IPS-20b (cell line): Measurements from ENCODE around the gene MST1.
"Not testable (repeated sequence)": the region's sequence is repeated elsewhere in the genome, so short reads cannot be mapped to it uniquely, and the experiment has no call there.

Experiments used
- H3K27ac ChIP-seq: one replicate; pipeline ENCODE4 v1.5.1; 2013; ENCODE audit warnings: low read length
- H3K27me3 ChIP-seq: 2 replicates; pipeline ENCODE4 v1.6.1; 2013; ENCODE audit warnings: mild to moderate bottlenecking, low read length, inconsistent platforms; ENCODE audit not compliant: insufficient read depth
- H3K36me3 ChIP-seq: 2 replicates; pipeline ENCODE4 v1.6.1; 2013; ENCODE audit warnings: low read depth, mild to moderate bottlenecking, inconsistent platforms, low read length, moderate library complexity; ENCODE audit not compliant: insufficient read depth
- H3K4me1 ChIP-seq: 2 replicates; pipeline ENCODE4 v1.6.1; 2013; ENCODE audit warnings: mild to moderate bottlenecking, control low read depth, inconsistent platforms, low read length, moderate library complexity; ENCODE audit not compliant: insufficient read depth
- H3K4me3 ChIP-seq: 2 replicates; pipeline ENCODE4 v1.5.1; 2013; ENCODE audit warnings: mild to moderate bottlenecking, low read length, inconsistent platforms
- H3K9ac ChIP-seq: 2 replicates; pipeline ENCODE4 v1.6.1; 2013; ENCODE audit warnings: low read depth, mild to moderate bottlenecking, inconsistent platforms, low read length, moderate library complexity
- H3K9me3 ChIP-seq: 2 replicates; pipeline ENCODE4 v1.6.1; 2013; ENCODE audit warnings: mild to moderate bottlenecking, low read depth, low read length, inconsistent platforms; ENCODE audit not compliant: insufficient read depth

The MST1 gene

DNA sequence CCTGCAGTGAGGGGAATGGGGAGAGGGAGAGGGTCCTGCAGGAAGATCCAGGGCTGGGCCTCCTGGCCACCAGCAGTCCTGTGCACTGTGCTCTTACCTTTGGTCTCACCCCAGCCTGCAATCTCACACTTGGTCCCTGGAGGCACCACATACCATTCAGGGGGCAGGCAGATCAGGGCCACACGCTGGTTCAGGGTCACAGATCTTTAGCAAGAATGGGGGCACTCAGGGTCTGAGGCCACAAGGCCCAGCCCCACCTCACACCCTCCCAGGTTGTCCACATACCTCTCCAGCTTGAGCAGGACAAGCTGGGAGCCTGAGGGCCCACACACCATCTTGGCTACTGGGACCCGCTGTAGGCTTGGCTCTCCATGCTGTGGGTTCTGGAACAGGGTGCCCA is 4.8 kb downstream of the MST1 start:
- H3K36me3 ChIP-seq: peaks cover 51% of the 10 kb centered on the region
- not testable (repeated sequence) for H3K27me3 ChIP-seq, H3K4me3 ChIP-seq, H3K27ac ChIP-seq, H3K9ac ChIP-seq, H3K9me3 ChIP-seq, H3K4me1 ChIP-seq

DNA sequence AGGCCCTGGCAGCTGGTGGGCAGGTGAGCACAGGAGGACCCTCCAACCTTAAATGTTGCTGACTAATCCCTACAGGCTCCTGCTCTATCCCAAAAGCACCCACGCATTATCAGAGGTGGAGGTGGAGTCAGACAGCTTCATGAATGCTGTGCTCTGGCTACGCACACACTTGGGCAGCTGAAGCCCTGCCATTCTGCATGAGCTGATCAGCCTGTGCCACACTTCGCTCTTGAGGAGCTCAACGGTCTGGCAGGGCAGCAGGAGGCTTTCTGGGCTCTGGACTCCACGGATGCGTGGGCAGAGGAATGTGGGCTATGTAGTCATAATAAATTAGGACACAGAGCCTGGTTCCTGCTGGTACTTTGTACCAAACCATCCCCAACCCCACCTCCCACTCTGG is 6.1 kb downstream of the MST1 start:
- Histone ChIP-seq H3K4me3 (no peak overlapping the region), H3K9me3 (no peaks in the 10 kb centered on the region), H3K4me1 (no peaks in the 10 kb centered on the region), H3K27me3 (no peaks in the 10 kb centered on the region), H3K9ac (no peak overlapping the region), H3K36me3 (peaks cover 64% of the 10 kb centered on the region), H3K27ac (no peak overlapping the region)

DNA sequence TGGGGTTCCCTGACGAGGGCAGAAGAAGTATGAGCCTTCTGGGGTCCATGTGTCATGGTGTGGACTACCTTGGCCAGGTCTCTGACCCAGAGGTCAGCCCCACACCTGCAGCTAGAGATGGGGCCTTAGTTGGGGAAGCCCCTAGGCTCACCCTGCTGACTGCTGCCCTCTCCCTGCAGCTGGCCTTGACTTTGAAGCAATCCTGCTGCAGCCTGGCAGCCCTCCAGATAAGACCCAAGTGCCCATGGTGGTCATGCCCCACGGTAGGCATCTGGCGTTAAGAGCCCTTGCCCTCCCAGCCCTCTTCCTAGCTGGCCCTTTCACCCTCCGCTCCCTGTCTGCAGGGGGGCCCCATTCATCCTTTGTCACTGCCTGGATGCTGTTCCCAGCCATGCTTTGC is 7.7 kb downstream of the MST1 start:
- Histone ChIP-seq H3K9me3 (no peaks in the 10 kb centered on the region), H3K27ac (no peak overlapping the region), H3K9ac (no peak overlapping the region), H3K36me3 (peaks cover 80% of the 10 kb centered on the region), H3K4me3 (no peak overlapping the region), H3K27me3 (no peaks in the 10 kb centered on the region), H3K4me1 (no peaks in the 10 kb centered on the region)

- H3K27me3 ChIP-seq: no peaks in the 10 kb centered on the region
- no peak overlapping the region for H3K9ac ChIP-seq
- no peaks in the 10 kb centered on the region for H3K9me3 ChIP-seq
- no peak overlapping the region for H3K27ac ChIP-seq
- H3K4me3 ChIP-seq: no peak overlapping the region
- H3K36me3 ChIP-seq: peaks cover 83% of the 10 kb centered on the region
- H3K4me1 ChIP-seq: no peaks in the 10 kb centered on the region
These were observed 8.1 kb downstream of the MST1 start for GRCh38 chr3:49681232-49681522.

- Histone ChIP-seq H3K9ac (no peak overlapping the region), H3K27me3 (no peaks in the 10 kb centered on the region), H3K4me1 (no peaks in the 10 kb centered on the region), H3K36me3 (peaks cover 89% of the 10 kb centered on the region), H3K4me3 (no peak overlapping the region), H3K9me3 (no peaks in the 10 kb centered on the region), H3K27ac (no peak overlapping the region)
These were observed 8.6 kb downstream of the MST1 start for GRCh38 chr3:49680493-49681231.

GRCh38 chr3:49675912-49676311 is 13.4 kb downstream of the MST1 start:
- Histone ChIP-seq H3K9me3 (no peaks in the 10 kb centered on the region), H3K27ac (no peak overlapping the region), H3K9ac (no peak overlapping the region), H3K36me3 (peaks cover 55% of the 10 kb centered on the region), H3K4me3 (no peak overlapping the region), H3K4me1 (0 out of 2 replicates have a peak, but pooled peaks cover 4% of the 10 kb centered on the region), H3K27me3 (no peaks in the 10 kb centered on the region)

- Histone ChIP-seq H3K4me3 (peak overlapping the region; percentile 91), H3K27ac (no peak overlapping the region), H3K36me3 (peaks cover 42% of the 10 kb centered on the region), H3K27me3 (no peaks in the 10 kb centered on the region), H3K9ac (peak overlapping the region; percentile 91), H3K9me3 (no peaks in the 10 kb centered on the region), H3K4me1 (0 out of 2 replicates have a peak, but pooled peaks cover 4% of the 10 kb centered on the region)
These were observed 14.7 kb downstream of the MST1 start for GRCh38 chr3:49674497-49674983.

DNA sequence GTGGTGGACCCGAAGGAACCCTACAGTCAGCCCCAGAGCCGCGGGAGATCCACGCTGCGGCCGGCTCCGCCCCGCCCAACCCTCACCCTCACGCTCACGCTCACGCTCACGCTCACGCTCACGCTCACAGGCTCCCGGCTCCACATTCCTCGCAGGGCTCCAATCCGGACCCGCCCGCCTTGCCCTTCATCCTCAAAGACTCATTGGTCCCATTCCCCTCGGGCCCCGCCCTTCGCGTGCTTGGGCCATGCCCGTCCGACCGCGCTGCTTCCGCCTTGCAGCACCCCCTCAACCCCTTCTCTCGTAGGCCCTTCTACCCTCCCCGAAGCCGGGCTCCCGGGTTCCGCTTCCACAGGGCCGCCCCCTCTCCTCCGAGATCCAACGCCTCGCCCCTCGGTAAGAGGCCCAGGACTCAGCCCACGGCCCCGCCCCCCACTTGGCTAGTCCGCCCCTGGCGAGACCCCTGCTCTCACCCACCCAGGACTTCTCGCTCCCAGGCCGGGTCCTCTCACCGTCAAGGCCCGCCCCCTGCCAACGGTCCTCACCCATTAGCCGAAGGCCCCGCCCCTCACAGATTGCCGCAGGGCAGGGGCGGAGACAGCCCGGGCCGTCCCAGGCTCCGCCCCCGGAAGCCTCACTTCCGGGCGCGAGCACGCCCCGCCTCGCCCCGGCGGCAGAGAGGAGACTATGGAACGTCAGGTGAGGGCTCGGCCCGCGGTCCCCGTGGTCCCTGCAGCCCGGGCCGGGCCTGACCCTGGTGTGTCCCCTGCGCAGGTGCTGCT is 15.4 kb downstream of the MST1 start, which contains the start of gene APEH:
Gene APEH, plus strand, starts transcription at position 637 of the 782 bp plus-strand sequence. Its CDS starts 51 bp downstream, at position 688.
- H3K27me3 ChIP-seq: no peaks in the 10 kb centered on the region
- H3K27ac ChIP-seq: peak within 1 kb of the TSS; percentile 95

DNA sequence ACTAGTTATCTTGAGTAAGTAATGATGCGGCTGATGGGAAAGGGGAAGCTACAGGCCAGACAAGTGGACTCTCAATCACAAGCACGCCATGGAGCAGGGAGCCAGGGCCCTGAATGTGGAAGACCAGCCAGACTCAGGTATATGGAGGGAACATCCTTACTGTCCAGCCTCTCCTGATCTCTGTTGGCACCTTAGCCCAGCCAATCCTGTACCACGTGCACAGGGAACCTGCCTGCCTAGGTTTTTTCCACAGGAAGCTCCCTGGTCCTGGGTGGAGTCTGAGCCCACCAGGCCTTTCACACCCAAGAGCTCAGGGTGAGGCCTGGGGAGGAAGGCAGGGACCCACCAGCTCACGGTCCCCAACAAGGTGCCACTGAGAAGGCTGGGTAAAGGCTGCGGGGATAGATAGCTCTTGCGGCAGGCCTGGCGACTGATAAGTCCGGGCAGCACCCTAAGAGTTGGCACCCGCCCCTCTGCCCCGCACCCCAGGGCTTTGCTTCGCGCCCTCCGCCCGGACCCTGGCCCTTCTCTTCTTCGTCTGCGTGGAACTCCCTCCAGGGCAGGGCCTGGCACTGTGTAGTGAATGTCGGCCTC is 16.1 kb downstream of the MST1 start:
- no peaks in the 10 kb centered on the region for H3K27me3 ChIP-seq
- H3K4me1 ChIP-seq: 0 out of 2 replicates have a peak, but pooled peaks cover 4% of the 10 kb centered on the region
- H3K27ac ChIP-seq: peak overlapping the region; percentile 95
- H3K9ac ChIP-seq: peak overlapping the region; percentile 91
- peak overlapping the region; percentile 91 for H3K4me3 ChIP-seq
- H3K9me3 ChIP-seq: no peaks in the 10 kb centered on the region
- peaks cover 29% of the 10 kb centered on the region for H3K36me3 ChIP-seq

More for the DNA sequence above, 15.4 kb downstream of the MST1 start, which contains the start of gene APEH:
- 0 out of 2 replicates have a peak, but pooled peaks cover 4% of the 10 kb centered on the region for H3K4me1 ChIP-seq
- peaks cover 35% of the 10 kb centered on the region for H3K36me3 ChIP-seq
- peak within 1 kb of the TSS; percentile 91 for H3K4me3 ChIP-seq
- H3K9me3 ChIP-seq: no peaks in the 10 kb centered on the region
- H3K9ac ChIP-seq: peak within 1 kb of the TSS; percentile 91

- Histone ChIP-seq H3K9me3 (no peaks in the 10 kb centered on the region), H3K9ac (no peak overlapping the region), H3K36me3 (peaks cover 12% of the 10 kb centered on the region), H3K4me1 (0 out of 2 replicates have a peak, but pooled peaks cover 4% of the 10 kb centered on the region), H3K27ac (no peak overlapping the region), H3K4me3 (no peak overlapping the region), H3K27me3 (no peaks in the 10 kb centered on the region)
These were observed 17.7 kb downstream of the MST1 start for GRCh38 chr3:49671291-49672288.

DNA sequence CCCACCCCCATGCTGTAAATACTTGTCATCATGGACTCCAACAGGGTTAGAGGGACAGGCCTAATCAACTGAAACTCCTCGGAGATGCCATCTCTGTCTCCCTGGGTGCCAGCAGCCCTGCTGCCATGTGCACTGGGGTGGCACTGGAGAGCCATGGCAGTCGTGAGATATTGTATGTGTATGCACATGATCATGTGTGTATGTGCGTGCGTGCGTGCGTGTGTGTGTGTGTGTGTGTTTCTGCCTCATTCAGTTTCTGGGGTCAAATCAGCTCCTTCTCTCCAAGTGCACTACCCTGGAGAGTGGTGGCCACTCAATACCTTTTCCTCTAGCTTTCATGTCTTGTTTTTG is 18.4 kb downstream of the MST1 start:
- Histone ChIP-seq H3K4me1 (0 out of 2 replicates have a peak, but pooled peaks cover 4% of the 10 kb centered on the region), H3K9ac (no peak overlapping the region), H3K27ac (no peak overlapping the region), H3K27me3 (no peaks in the 10 kb centered on the region), H3K9me3 (no peaks in the 10 kb centered on the region), H3K36me3 (peaks cover 5% of the 10 kb centered on the region), H3K4me3 (no peak overlapping the region)
